IPS-18a (cell line): ENCODE measurements around the gene VMP1.
"Not testable (repeated sequence)": the region's sequence is repeated elsewhere in the genome, so short reads cannot be mapped to it uniquely, and the experiment has no call there.

Experiments used
- H3K27ac ChIP-seq: one replicate; pipeline ENCODE4 v1.5.1; 2013; ENCODE audit warnings: low read length
- H3K27me3 ChIP-seq: one replicate; pipeline ENCODE4 v1.6.1; 2013; ENCODE audit warnings: mild to moderate bottlenecking, low read length; ENCODE audit not compliant: control insufficient read depth, insufficient read depth
- H3K36me3 ChIP-seq: one replicate; pipeline ENCODE4 v1.6.1; 2013; ENCODE audit warnings: low read depth, low read length; ENCODE audit not compliant: control insufficient read depth
- H3K4me1 ChIP-seq: one replicate; pipeline ENCODE4 v1.6.1; 2013; ENCODE audit warnings: low read depth, low read length; ENCODE audit not compliant: control insufficient read depth
- H3K4me3 ChIP-seq: one replicate; pipeline ENCODE4 v1.5.1; 2013; ENCODE audit warnings: low read length
- H3K9ac ChIP-seq: one replicate; pipeline ENCODE4 v1.6.1; 2013; ENCODE audit warnings: mild to moderate bottlenecking, low read length, moderate library complexity
- H3K9me3 ChIP-seq: one replicate; pipeline ENCODE4 v1.6.1; 2013; ENCODE audit warnings: low read depth, low read length; ENCODE audit not compliant: control insufficient read depth

Gene VMP1

GRCh38 chr17:59848385-59848668 is 140.9 kb downstream of the VMP1 start:
- H3K27me3 ChIP-seq = no peaks in the 10 kb centered on the region
- H3K4me1 ChIP-seq = peaks cover 17% of the 10 kb centered on the region
- no peak overlapping the region for H3K9ac ChIP-seq
- H3K9me3 ChIP-seq = no peaks in the 10 kb centered on the region
- H3K27ac ChIP-seq = no peak overlapping the region
- no peaks in the 10 kb centered on the region for H3K36me3 ChIP-seq
- no peak overlapping the region for H3K4me3 ChIP-seq

GRCh38 chr17:59848778-59849177 is 141.3 kb downstream of the VMP1 start:
- Histone ChIP-seq H3K9me3 (no peaks in the 10 kb centered on the region), H3K9ac (no peak overlapping the region), H3K4me1 (peaks cover 20% of the 10 kb centered on the region), H3K27me3 (no peaks in the 10 kb centered on the region), H3K36me3 (no peaks in the 10 kb centered on the region), H3K4me3 (no peak overlapping the region), H3K27ac (no peak overlapping the region)

- H3K27me3 ChIP-seq, H3K9ac ChIP-seq, H3K9me3 ChIP-seq, H3K36me3 ChIP-seq, H3K4me3 ChIP-seq, H3K27ac ChIP-seq: not testable (repeated sequence)
- H3K4me1 ChIP-seq = peaks cover 19% of the 10 kb centered on the region
Observed at GRCh38 chr17:59850311-59850710, 142.9 kb downstream of the VMP1 start.

GRCh38 chr17:59851439-59852375 is 144.3 kb downstream of the VMP1 start:
- H3K4me3 ChIP-seq = no peak overlapping the region
- H3K27ac ChIP-seq = no peak overlapping the region
- no peaks in the 10 kb centered on the region for H3K27me3 ChIP-seq
- H3K9ac ChIP-seq = no peak overlapping the region
- peaks cover 8% of the 10 kb centered on the region for H3K4me1 ChIP-seq
- H3K36me3 ChIP-seq = no peaks in the 10 kb centered on the region
- H3K9me3 ChIP-seq = no peaks in the 10 kb centered on the region

GRCh38 chr17:59852847-59853167 is 145.4 kb downstream of the VMP1 start:
- peaks cover 14% of the 10 kb centered on the region for H3K4me1 ChIP-seq
- H3K4me3 ChIP-seq, H3K9ac ChIP-seq, H3K9me3 ChIP-seq, H3K36me3 ChIP-seq, H3K27ac ChIP-seq, H3K27me3 ChIP-seq: not testable (repeated sequence)

- H3K4me1 ChIP-seq = peaks cover 14% of the 10 kb centered on the region
- H3K9ac ChIP-seq = no peak overlapping the region
- H3K27ac ChIP-seq = no peak overlapping the region
- no peaks in the 10 kb centered on the region for H3K27me3 ChIP-seq
- H3K4me3 ChIP-seq = no peak overlapping the region
- H3K9me3 ChIP-seq = no peaks in the 10 kb centered on the region
- no peaks in the 10 kb centered on the region for H3K36me3 ChIP-seq
Observed at GRCh38 chr17:59853168-59853918, 145.9 kb downstream of the VMP1 start.

- not testable (repeated sequence) for H3K4me3 ChIP-seq, H3K27ac ChIP-seq
Observed at GRCh38 chr17:59853919-59854729, 146.7 kb downstream of the VMP1 start.

GRCh38 chr17:59856859-59857794 is 149.7 kb downstream of the VMP1 start:
- H3K4me1 ChIP-seq = peaks cover 14% of the 10 kb centered on the region
- H3K36me3 ChIP-seq = peaks cover 6% of the 10 kb centered on the region
- no peaks in the 10 kb centered on the region for H3K9me3 ChIP-seq
- H3K4me3 ChIP-seq = no peak overlapping the region
- H3K9ac ChIP-seq = no peak overlapping the region
- no peaks in the 10 kb centered on the region for H3K27me3 ChIP-seq
- H3K27ac ChIP-seq = no peak overlapping the region

More at GRCh38 chr17:59853919-59854729, 146.7 kb downstream of the VMP1 start:
- H3K4me1 ChIP-seq = peaks cover 14% of the 10 kb centered on the region
- not testable (repeated sequence) for H3K9me3 ChIP-seq, H3K9ac ChIP-seq, H3K36me3 ChIP-seq, H3K27me3 ChIP-seq

GRCh38 chr17:59858167-59858816 is 150.8 kb downstream of the VMP1 start:
- peaks cover 14% of the 10 kb centered on the region for H3K4me1 ChIP-seq

GRCh38 chr17:59858932-59859331 is 151.5 kb downstream of the VMP1 start:
- Histone ChIP-seq H3K36me3 (peaks cover 12% of the 10 kb centered on the region), H3K4me1 (peaks cover 10% of the 10 kb centered on the region), H3K9ac (no peak overlapping the region), H3K9me3 (no peaks in the 10 kb centered on the region), H3K4me3 (no peak overlapping the region), H3K27me3 (no peaks in the 10 kb centered on the region), H3K27ac (no peak overlapping the region)

More at GRCh38 chr17:59858167-59858816, 150.8 kb downstream of the VMP1 start:
- no peak overlapping the region for H3K9ac ChIP-seq
- no peak overlapping the region for H3K27ac ChIP-seq
- no peaks in the 10 kb centered on the region for H3K27me3 ChIP-seq
- H3K9me3 ChIP-seq = no peaks in the 10 kb centered on the region
- H3K36me3 ChIP-seq = peaks cover 11% of the 10 kb centered on the region
- H3K4me3 ChIP-seq = no peak overlapping the region
